Measurements from ENCODE around the gene S100A7A. TPM values are rescaled to one million over a fixed set of nuclear protein-coding genes. Genes with fewer than 3 reads are reported as not detected.

S100A7A gene
- not detected in 2 replicates for total RNA-seq

DNA sequence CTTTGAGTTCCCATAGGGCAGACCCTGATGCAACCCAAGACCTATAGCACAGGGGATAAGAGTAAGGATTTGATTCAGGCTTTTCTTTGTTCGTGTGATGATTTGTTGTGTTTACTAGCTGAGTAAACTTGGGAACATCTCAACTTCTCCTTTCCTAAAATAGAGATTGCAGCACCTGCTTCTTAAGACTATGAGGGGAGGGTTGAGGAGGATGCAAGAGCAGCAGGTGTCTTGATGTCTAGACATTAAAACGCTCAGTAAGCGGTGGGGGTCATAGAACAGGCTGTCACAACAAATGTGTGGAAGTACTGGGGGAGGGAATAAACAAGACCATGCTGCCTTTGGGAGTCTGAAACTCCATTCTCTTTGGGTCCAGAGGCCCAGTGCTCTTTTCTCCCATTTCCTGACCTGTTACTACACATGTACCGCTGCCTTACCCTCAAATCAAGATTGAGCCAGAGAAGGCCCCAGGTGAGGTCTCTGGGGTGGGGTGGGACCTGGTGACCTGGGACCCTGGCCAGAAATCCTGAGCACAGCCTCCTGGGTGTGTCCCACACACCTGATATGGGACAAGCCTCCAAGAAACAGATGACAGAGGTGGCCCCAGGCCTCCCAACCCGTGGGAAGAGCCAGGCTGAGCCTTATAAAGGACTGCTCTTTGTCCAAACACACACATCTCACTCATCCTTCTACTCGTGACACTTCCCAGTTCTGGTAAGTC is at the start of gene S100A7A:
Gene S100A7A (plus strand): TSS at position 671 of the 721 bp plus-strand sequence. CDS start 1,563 bp downstream, outside the sequence.

DNA sequence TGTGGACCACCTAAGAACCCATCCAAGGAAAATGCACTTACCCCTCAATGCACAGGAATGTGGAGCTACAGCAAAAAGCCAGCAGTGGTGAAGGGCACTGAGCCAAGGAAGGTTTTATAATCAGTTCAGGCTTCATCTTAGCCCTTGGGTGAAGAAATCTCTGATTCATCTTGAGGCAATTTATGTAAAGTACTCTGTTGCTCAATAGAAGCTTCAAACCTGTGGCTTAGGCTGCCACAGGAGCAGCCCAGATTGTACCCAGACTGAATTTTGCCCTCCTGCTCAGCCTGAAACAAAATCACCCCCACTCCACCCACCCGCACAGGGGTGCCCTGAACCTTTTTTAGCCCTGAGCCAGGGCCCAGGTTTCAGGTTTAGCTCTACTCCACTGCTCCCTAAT is 40.8 kb upstream of the S100A7A start, which contains the start of gene S100A12:
Gene S100A12 (minus strand): TSS at position 111 of the 400 bp plus-strand sequence. CDS start 1,029 bp downstream, outside the sequence.

DNA sequence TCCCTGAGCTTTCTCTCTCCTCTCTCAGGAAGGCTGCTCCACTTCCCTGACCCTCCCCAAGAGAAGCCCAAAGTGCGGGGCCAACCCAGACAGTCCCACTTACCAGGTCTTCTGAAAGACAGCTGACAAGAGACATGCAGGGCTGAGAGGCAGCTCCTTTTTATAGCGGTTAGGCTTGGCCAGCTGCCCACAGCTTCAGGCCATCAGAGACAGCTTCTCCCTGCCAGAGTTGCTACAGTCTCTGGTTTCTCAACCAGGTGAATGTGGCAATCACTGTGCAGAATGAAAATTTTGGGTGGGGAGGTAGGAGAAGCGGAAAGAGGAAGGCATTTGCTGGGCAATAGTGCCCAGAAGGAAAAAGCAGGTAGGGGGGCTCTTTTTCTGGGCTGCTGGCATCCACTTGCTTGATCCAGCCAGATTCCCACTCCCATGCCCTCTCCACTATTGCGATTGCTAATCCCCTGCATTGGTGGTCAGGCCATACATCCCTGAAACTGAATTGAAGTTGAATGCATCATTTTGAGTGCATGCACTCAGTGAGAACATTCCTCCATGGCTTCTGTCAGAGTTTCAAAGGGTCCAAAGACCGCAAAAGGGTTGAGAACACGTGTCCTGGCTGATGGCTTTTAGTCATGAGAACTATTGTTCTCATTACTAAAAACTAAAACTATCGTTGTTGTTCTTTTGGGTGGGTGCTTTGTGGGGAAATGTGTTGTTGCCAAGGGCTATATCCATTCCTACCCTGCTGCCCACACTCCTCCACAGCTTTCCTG is 25.2 kb upstream of the S100A7A start, which contains the start of gene S100A8:
Gene S100A8 (minus strand): TSS at position 136 of the 773 bp plus-strand sequence. CDS start 538 bp downstream, outside the sequence.

DNA sequence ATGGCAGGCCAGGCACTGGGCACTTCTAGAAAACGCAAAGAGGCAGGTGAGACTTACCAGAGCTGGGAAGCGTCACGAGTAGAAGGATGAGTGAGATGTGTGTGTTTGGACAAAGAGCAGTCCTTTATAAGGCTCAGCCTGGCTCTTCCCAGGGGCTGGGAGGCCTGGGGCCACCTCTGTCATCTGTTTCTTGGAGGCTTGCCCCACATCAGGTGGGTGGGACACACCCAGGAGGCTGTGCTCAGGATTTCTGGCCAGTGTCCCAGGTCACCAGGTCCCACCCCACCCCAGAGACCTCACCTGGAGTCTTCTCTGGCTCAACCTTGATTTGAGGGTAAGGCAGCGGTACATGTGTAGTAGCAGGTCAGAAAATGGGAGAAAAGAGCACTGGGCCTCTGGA is 44.2 kb downstream of the S100A7A start, which contains the start of gene S100A7:
Gene S100A7 (minus strand): TSS at position 101 of the 400 bp plus-strand sequence. CDS start 1,638 bp downstream, outside the sequence.

Small RNA genes within 50 kb of the gene (small RNA-seq; reads per million reads assigned to genes)
- gene S100A15A: not detected

Other genes with a start within 250 kb of the S100A7A start
- not detected in 2 replicates for gene LELP1, start 213.1 kb upstream of the S100A7A start, total RNA-seq
- gene PRR9, start 198.9 kb upstream of the S100A7A start, total RNA-seq: not detected in 2 replicates
- gene LORICRIN, start 156.8 kb upstream of the S100A7A start, total RNA-seq: not detected in 2 replicates
- not detected in 2 replicates for gene PGLYRP3, start 103.6 kb upstream of the S100A7A start, total RNA-seq
- not detected in 2 replicates for gene PGLYRP4, start 67.7 kb upstream of the S100A7A start, total RNA-seq
- 0.49 TPM in 1 of 2 replicates, not detected in the other for gene S100A9, start 58.7 kb upstream of the S100A7A start, total RNA-seq
- not detected in 2 replicates for gene S100A12, start 40.9 kb upstream of the S100A7A start, total RNA-seq
- gene S100A8, start 25.4 kb upstream of the S100A7A start, total RNA-seq: not detected in 2 replicates
- not detected in 2 replicates for gene S100A7, start 44.1 kb downstream of the S100A7A start, total RNA-seq
- 1,038 and 1,069 TPM in 2 replicates for gene S100A6, start 119.5 kb downstream of the S100A7A start, total RNA-seq
- not detected in 2 replicates for gene S100A5, start 124.4 kb downstream of the S100A7A start, total RNA-seq
- 874 and 1,480 TPM in 2 replicates for gene S100A4, start 129.3 kb downstream of the S100A7A start, total RNA-seq
- 6.3 and 6.6 TPM in 2 replicates for gene S100A3, start 132.7 kb downstream of the S100A7A start, total RNA-seq
- gene S100A2, start 149.3 kb downstream of the S100A7A start, total RNA-seq: 3.4 and 6.8 TPM in 2 replicates
- gene S100A16, start 196.6 kb downstream of the S100A7A start, total RNA-seq: 157 and 225 TPM in 2 replicates
- 0.36 and 0.65 TPM in 2 replicates for gene S100A14, start 199.8 kb downstream of the S100A7A start, total RNA-seq
- gene S100A13, start 211.0 kb downstream of the S100A7A start, total RNA-seq: 71.1 and 103 TPM in 2 replicates
- not detected in 2 replicates for gene S100A1, start 211.9 kb downstream of the S100A7A start, total RNA-seq
- gene CHTOP, start 217.5 kb downstream of the S100A7A start, total RNA-seq: 44.3 and 53.1 TPM in 2 replicates
- gene SNAPIN, start 242.2 kb downstream of the S100A7A start, total RNA-seq: 45.8 and 56.8 TPM in 2 replicates

All from hair follicle dermal papilla cell (primary cell).